HG02642 (cell line): ENCODE measurements around the gene PCBP3.

Experiments
- ATAC-seq: cut with Tn5 transposase; IDR thresholded peaks from one replicate; pipeline ENCODE4 v1.9.1; 2021; ENCODE audit warnings: mild to moderate bottlenecking; ENCODE audit not compliant: unreplicated experiment, poor library complexity

The PCBP3 gene

DNA sequence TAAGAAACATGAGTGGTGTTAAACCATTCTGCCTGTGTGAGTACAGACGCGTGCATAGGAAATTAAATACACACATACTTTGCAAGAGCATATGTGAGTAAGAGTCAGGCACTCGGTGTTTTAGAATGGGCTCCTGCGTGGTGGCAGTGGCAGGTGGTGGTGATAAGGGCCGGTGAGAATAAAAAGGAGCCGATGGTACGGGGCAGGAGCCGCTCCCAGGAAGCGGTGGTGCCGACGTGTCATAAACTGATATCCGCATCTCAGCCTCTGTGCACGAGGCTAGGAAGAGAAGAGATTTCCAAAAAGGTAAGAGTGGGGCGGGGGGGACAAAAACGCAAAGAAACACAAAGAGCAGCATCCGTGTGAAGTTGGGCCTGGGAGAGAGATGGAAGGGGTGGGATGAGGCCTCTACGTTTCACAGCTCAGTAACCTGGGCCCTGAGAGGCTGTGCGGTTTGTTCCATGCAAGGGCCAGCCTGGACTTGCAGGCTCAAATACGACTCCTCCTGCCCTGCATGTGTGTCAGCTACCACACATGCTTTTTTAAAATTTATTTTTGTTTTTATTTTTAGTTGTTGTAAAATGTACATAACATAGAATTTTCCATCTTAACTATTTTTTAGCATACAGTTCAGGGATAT lies 210.3 kb downstream of the PCBP3 start:
- ATAC-seq: no peak

DNA sequence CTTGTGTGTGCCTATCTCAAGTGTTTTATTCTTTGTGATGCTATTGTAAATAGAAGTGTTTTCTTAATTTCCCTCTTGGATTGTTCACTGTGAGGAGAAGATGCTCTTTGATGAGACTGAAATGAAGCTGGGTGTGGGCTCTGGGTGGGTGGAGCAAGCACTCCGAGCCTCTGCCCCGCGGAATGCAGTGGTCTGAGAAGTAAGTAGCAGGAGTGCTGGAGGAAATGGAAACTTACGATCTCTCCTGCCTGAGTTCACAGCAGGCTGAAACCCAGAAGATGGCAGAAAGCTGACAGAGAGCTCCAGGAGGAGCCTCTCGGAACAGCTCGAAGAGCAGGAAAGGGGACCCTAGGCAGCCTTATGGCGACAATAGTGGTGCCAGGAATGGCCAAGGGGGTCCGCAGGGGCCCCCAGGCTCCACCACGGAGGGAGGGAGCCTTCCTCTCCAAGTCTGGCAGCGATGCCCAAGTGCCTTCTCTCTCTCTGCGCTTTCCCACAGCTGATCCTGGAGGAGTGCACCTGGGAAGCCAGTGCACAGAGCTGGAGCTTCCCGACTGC lies 211.2 kb downstream of the PCBP3 start:
- no peak for ATAC-seq

DNA sequence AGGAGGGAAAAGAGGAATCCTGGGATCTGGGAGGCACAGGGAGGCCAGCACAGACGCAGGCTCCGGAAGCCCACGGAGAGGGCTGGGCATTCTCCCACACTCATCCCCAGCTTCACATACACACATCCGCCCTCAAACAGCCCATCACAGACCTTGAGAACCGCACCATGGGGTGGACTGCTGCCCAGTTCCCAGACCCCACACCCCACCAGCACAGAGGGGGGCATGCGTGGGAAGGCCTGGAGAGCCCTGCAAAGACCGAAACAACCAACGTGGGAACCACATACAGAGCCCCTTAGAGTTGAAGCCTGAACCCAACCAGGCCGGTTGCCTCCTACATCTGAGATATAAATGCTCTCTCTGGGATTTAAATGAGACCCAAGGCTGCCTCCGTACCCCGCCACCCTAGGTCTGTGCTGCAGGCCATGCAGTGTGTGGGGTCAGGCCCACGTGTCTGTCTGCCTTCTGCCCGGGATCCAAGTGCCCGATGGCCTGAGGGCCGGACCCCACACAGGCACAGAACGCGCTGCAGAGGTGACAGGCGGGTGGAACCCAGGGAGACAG lies 211.8 kb downstream of the PCBP3 start:
- no peak for ATAC-seq

DNA sequence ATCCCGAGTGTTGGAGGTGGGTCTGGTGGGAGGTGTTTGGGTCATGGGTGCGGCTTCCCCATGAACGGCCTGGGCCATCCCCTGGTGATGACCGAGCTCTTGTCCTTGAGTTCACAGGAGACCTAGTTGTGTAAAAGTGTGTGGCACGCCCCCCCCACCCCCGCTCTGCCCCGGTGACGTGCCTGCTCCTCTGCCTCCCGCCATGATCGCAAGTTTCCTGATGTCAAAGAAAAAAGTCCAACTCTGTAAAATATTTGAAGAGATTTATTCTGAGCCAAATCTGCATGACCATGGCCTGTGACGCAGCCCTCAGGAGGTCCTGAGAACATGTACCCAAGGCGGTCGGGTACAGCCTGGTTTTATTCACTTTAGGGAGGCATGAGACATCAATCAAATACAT lies 212.9 kb downstream of the PCBP3 start:
- no peak for ATAC-seq

DNA sequence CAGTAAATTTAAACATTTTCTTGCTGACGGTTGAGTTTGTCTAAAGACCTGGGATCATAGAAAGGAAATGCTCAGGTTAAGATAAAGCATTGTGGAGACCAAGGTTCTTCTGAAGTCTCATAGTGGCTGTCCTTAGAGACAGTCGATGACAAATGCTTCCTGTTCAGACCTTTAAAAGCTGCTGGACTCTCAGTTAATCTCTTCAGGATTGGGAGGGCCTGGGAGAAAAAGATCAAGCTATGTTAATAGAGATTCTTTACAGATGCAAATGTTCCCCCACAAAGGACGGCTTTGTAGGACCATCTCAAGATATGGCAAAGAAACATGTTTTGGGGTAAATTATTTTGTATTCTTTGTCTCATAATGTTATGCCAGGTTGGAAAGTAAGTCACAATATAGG lies 213.4 kb downstream of the PCBP3 start:
- no peak for ATAC-seq

DNA sequence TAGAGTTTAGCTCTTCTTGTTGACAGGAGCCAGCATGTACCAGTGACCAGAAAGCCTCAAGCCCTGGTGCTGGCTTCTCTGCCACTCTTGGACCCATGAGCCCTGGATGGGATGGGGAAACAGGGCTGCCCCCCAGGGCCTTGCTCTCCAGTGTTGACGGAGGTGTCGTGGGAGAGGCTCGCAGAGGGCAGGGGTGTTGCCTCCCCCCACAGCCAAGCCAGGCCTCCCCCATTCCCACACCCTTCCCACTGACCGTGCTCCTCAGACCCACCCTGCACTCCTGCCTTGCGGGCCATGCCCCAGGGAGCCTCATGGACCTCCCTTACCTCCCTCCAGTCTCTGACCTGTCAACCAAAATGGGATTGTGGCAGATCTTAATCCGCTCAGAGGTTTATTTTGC lies 214.2 kb downstream of the PCBP3 start:
- ATAC-seq: no peak

DNA sequence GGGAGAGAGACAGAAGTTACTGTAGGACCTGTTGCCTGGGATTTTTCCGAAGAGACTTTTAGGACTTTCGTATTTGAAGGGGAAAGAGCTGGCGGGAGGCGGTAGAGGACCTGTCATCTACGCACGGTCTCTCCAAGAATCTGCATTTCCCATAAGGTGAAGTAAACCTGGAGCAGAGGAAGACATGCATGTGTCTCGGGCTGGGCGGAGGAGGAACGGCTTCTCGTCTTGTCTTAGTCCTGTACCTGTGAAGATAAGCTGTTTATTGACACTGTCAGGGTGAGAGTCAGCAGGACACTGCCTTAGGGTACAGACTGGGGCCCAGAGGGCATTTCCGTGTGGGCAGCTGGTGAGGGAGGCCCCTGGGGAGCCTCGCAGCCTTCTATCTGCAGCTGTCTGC lies 214.7 kb downstream of the PCBP3 start:
- ATAC-seq: no peak

DNA sequence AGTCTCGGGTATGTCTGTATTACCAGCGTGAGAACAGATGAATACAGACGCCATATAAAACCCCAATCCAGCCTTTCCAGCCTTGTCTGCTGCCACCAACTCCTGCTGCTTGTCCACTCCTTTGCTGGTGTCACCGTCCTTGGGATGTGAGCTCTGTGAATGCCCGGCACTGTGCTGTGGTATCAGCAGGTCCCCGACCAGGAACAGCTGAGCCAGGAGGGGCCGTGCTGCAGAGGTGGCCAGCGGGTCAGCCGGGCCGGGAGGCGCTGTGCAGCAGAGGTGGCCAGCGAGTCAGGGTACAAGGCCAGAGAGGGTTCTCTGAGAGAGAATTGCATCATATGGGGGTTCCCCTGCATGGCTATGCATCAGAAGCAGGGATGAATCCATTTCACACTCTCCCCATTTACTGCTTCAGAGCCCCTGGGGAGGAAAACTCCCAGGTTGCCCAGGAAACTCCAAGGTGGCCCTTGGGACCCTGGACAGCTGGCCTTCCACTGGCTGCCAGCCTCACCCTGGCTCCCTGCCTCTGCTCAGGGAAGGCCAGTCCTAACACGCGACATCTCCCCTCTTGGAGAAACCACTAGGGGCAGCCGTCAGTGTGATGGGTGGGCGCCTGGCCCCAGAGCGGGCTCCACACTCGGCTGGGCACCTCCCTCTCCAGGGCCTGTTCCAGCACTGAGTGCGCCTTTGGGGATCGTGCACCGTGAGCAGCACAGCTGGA lies 215.7 kb downstream of the PCBP3 start:
- ATAC-seq: no peak

DNA sequence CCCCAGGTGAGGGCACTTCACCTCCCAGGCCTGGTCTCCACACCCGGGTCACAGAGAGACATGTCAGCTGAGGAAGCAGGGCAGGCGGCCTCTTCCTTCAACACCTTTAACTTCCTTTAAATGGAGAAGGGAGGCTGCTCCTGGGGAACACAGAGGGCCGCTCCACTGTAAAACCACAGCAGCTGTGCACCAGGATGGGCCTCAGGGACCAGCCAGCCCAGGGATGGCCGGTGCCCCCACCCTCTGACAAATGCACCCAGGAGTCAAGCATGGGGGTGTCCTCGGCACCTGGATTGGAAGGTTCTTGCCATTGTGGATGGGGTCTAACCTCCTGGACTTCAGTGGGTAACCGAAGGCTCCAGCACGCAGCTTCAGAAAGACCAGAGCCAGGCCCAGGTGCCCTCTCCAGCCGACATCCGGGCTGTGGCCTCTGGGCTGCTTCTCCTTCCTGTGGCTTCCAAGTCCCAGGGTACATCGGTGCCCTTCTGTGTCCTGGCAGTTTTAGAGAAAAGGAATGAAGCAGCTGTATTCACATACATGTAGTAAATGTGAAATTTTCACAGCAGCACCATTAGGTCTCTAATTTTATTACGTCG lies 216.3 kb downstream of the PCBP3 start:
- ATAC-seq: no peak

DNA sequence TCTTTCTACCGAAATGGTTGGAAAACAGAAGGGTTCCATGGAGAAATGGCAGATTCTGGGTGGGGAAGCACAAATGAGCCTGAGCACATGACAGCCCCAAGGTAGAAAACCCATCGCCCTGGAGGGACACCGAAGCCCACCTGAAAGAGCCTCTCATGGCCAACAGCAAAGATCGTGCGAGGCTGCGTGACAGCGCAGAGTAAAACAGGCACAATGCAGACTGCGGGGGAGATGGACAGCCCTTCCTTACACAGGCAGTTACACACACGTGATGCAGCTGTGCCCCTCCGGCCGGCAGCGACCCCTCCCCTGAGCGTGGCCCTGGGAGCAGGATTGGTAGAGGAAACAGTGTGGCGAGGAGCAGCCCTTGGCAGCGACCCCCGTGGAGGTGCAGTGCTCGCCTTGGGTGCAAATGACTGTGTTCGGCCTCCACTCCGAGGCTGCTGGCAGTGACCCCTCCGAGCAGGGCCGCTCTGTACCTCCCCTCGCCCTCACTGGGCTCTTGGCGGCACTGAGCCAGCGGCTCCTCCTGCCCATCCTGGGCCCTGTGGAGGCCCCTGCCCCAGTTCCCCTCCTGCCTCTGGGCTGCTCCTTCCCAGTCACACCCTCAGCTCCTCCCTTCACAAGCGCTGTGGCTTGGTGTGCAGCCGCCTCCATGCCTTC lies 217.1 kb downstream of the PCBP3 start:
- ATAC-seq: no peak

DNA sequence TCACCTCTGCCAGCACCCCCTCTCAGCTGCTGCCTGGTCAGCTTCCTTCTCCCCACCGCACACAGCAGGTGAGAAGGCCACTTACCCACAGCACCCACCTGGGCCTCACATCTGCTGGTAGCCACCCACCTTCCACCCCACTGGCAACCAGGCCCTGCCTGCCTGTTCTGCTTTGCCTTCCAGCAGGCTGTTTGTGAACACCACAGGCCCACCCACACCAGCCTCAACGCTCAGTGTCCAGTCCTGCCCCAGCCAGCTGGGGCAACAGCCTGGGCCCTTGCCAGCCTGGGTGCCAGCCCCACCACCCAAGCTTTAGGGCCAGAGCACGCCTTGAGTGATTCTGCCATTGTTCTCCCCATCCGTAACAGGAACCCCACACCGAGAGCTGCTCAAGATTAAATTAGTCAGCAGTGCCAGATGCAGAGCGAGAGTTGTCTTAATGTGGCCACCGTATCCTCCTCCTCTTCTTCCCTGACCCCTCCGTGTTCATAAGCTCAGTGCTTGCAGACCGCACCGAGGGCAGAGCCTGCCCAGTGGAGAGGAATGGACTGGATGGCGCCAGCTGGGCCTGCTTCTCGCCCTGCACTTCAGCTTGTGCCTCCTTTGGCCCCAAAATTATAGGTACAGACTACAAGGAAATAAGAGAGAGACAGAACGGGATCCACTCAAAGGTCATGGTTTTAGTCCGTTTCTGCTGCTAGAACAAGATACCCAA lies 217.8 kb downstream of the PCBP3 start:
- no peak for ATAC-seq

DNA sequence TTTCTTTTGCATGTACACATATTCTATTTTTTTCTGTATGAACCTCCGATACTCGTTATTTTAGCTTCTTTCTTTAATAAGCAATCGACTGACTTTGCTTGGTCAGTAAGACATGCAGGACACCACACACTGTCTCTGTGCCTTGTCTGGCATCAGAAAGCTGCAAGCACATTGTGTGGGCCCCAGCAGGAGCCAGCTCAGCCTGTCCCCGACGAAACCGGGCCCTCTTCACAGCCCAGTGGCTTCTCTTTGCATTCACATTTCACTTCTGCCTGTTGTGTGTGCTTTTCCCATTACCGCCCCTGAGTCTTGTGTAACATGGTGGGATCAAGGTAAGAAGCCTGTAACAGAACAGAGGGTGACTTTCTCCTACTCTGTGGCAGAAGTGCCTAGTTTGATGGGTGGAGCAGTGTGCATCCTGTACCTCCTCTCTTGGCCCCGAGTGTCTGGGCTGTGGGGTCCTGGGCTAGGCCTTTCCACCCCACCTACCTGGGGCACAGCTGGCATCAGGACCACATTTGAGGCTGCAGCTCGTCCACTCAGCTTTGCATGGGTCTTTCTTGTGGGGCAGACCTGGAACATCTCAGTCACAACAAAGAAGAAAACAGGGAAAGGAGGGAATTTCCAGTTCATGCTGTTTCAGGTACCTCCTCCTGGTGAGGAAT lies 219.2 kb downstream of the PCBP3 start:
- no peak for ATAC-seq

DNA sequence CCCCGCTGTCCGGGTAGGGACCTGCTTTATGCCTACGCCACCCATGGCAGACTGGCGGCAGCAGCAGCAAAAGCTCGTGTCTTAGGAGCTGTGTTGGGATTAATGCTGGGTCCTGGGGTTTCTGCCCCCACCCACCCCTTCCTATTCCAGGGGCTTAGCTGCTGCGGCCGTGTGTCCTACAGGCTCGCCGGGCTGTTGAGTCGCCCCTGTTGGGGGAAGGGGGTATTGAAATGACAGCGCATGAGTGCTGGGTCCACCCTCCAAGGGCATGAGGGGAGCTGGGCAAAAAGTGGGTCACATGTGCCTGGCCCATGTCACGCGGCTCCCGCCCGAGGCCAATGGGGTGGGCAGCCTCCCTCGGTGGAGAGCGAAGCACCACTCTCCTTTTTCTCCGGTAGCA lies 219.7 kb downstream of the PCBP3 start:
- no peak for ATAC-seq

DNA sequence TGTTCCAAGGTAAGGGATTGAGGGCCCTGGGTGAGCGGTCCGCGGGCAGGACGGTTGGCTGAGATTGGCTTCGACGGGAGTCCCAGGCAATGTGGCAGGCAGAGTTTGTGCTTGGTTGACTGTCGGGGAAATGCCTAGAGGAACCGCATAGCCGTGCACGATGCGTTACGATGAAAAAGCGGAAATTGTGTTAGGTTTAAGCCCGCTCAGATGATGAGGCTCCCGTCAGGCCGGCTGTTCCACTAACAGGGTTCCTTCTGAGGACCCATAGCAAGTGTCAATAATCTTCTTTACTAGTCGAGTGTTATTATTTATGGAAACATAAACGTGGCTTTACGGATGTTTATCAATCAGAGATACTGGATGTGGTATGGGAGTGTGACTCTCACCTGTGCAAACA lies 220.2 kb downstream of the PCBP3 start:
- no peak for ATAC-seq

DNA sequence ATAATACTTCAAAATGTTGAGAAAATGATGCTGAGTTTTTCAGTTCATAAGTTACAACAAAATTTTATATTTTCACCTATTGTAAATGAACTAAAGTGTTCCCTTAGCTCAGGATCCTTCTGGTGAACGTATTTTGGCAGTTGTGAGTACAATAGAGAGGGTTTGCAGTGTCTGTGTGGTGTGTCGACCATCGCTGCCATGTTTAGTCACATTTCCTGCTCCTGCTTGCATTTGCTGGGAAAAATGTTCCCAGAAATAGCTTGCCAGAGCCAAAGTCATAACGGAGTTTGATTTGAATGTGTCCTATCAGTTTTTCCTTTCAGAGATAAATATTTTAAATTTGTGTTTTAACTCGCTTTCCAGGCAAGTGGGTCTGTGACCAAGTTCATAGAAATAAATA lies 220.9 kb downstream of the PCBP3 start:
- ATAC-seq: no peak

DNA sequence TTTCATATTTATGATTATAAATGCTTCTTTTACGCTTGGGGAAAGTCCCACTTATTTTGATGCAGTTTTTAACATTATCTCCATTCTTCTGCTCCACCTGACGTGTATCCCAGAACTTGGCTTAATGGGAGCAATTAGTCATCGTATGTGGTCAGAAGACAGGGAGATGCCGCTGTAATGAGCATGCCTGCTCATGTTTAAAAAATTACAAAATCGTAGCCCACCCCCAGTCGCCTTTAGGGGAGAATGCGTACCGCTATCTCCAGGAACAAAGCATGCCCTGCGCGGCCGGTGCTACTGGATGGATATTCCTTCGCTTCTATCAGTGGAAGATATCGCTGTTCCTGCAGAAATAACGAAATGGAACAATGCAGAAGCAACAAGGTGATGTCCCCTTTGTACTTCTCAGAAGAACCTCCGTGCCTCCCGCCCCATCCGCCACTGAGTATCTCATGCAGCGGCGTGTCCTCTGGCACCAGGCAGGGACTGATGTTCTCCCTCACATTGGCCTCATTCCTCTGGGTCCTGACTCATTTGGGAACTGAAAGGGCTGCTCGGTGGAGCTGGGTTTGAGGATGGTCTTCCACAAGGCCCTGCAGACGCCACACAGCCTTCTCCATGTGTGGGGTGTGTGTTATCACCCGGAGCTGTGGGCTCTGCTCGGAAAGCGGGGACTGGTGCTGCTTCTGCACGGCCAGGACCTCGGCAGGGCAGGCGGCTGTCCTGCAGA lies 221.7 kb downstream of the PCBP3 start:
- ATAC-seq: no peak

DNA sequence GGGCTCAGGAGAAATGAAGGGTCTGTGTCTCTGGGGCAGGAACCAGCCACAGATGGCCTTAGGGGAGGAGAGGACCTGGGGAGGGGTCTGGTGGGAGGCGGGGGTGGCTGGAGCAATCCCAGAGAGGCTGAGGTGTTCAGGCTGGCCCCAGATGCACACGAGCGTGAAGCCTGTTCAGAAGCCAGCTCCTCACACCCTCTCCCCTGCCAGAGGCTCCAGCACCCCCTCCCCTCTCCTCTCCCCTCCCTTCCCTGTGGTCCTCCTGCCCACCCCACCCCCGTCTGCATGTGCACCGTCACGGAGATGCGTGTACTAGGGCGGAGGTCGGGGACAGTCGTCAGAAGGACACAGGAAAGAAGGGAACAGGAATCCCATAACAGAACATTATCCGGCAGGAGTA lies 223.0 kb downstream of the PCBP3 start:
- ATAC-seq: no peak

DNA sequence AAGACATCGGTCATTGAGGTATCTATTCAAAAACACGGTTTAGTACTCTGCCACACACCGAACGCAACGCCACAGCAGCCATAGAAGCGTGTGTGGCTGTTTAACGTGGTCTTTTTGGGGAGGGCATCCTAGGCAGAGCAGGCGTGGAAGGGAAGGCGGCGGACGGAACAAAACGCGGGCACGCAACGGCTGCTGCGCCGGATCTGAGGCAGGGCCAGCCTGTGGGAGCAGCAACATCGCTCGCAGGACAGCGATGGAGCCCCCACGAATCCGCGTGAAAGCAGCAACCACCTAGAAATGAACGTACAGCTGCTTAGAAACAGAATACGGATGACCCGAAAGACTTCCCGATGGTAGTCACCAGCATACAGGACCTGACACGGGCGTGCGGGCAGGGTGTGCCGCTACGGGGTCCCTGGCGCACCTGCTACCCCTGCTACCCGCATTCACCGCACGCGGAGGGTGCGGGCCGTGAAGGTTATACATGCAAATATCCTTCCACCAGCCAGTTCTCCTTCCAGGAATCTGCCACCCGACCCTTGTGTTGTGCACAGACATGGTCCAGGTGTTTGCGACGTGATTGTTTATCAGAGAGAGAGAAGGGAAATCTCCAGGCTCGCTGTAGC lies 223.6 kb downstream of the PCBP3 start:
- ATAC-seq: no peak

DNA sequence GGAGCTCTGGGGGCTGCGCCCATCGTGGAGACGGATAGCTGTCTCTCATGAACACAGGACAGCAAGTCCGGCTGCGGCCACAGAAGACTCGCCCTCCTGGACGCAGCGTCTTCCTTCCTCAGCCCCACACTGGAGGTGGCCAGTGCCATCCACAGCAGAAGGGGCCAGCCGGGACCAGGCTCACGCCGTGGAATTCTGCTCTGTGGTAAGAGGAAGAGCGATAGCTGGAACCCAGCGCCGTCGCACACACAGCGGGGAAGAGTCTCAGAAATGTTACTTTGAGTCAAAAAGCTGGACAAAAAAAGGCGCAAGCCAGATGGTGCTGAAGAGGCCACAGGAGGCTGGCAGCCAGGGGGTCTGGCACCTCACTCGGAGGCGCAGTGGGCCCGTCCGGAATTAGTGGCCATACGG lies 224.2 kb downstream of the PCBP3 start:
- ATAC-seq: no peak
